Measurements from ENCODE around the gene AGPAT2.

- TF ChIP-seq CTCF (conservative IDR thresholded peaks at IDR 0.05 in 1 of 2, IDR thresholded peaks at IDR 0.05 in 1 of 2; ENCODE audit: low read depth in 1 of 2, low read length in 2 of 2) (no peak), EZH2 (IDR thresholded peaks at IDR 0.05; ENCODE audit: low read length, missing control alignments) (no peak)
Measured at GRCh38 chr9:136671254-136671614, 16.0 kb downstream of the AGPAT2 start.

Measured in fibroblast of lung (primary cell).